Measurements from ENCODE around the gene CACNB2. TPM values are rescaled to one million over a fixed set of nuclear protein-coding genes. Genes with fewer than 3 reads are reported as not detected.

CACNB2 gene
- total and polyA plus RNA-seq, 12 donors = 4.3 to 82.3 (median 12.9) TPM

- Histone ChIP-seq H3K9me3 (replicated peaks in 1 of 3) (no peaks in the 10 kb centered on the region), H3K4me1 (replicated peaks in 1 of 2) (no peaks in the 10 kb centered on the region), H3K36me3 (replicated peaks in 1 of 2) (no peaks in the 10 kb centered on the region), H3K4me3 (no peak overlapping the region), H3K27ac (no peak overlapping the region), H3K27me3 (no peaks in the 10 kb centered on the region)
- TF ChIP-seq POLR2A (IDR thresholded peaks at IDR 0.05) (no peak), CTCF (IDR thresholded peaks at IDR 0.05) (no peak)
- WGBS, 4 donors = 55 to 75% (median 62%) methylated on average over 2 of the region's 2 CpGs
- intact Hi-C loops (cut with DNase I) = no loop called here
- no peak for DNase-seq
These were observed 42.7 kb upstream of the CACNB2 start for GRCh38 chr10:18097524-18097923.

GRCh38 chr10:18098201-18098600 lies 42.0 kb upstream of the CACNB2 start:
- no peak for DNase-seq
- WGBS, 4 donors = 78 to 86% (median 81%) methylated on average over 3 of the region's 3 CpGs

GRCh38 chr10:18099415-18099814 lies 40.8 kb upstream of the CACNB2 start:
- Histone ChIP-seq H3K4me1 (replicated peaks in 1 of 2) (no peaks in the 10 kb centered on the region), H3K9me3 (replicated peaks in 1 of 3) (no peaks in the 10 kb centered on the region), H3K27ac (no peak overlapping the region), H3K36me3 (replicated peaks in 1 of 2) (no peaks in the 10 kb centered on the region), H3K27me3 (no peaks in the 10 kb centered on the region), H3K4me3 (no peak overlapping the region)
- intact Hi-C loops (cut with DNase I) = no loop called here
- WGBS, 4 donors = 80 to 85% (median 83%) methylated on average over 3 of the region's 3 CpGs
- TF ChIP-seq POLR2A (IDR thresholded peaks at IDR 0.05) (no peak), CTCF (IDR thresholded peaks at IDR 0.05) (no peak)
- DNase-seq = no peak

More at GRCh38 chr10:18098201-18098600, 42.0 kb upstream of the CACNB2 start:
- H3K27ac ChIP-seq = no peak overlapping the region
- H3K27me3 ChIP-seq = no peaks in the 10 kb centered on the region
- intact Hi-C loops (cut with DNase I) = no loop called here
- no peaks in the 10 kb centered on the region for H3K36me3 ChIP-seq (replicated peaks in 1 of 2)
- TF ChIP-seq CTCF (IDR thresholded peaks at IDR 0.05) (no peak), POLR2A (IDR thresholded peaks at IDR 0.05) (no peak)
- no peaks in the 10 kb centered on the region for H3K4me1 ChIP-seq (replicated peaks in 1 of 2)
- no peaks in the 10 kb centered on the region for H3K9me3 ChIP-seq (replicated peaks in 1 of 3)
- H3K4me3 ChIP-seq = no peak overlapping the region

- no peaks in the 10 kb centered on the region for H3K27me3 ChIP-seq
- H3K4me1 ChIP-seq (replicated peaks in 1 of 2) = no peaks in the 10 kb centered on the region
- TF ChIP-seq CTCF (IDR thresholded peaks at IDR 0.05) (no peak), POLR2A (IDR thresholded peaks at IDR 0.05) (no peak)
- H3K9me3 ChIP-seq (replicated peaks in 1 of 3) = no peaks in the 10 kb centered on the region
- H3K4me3 ChIP-seq = no peak overlapping the region
- 38 to 60% (median 45%) methylated on average over 1 of the region's 1 CpG for WGBS, 4 donors
- H3K27ac ChIP-seq = no peak overlapping the region
- H3K36me3 ChIP-seq (replicated peaks in 1 of 2) = no peaks in the 10 kb centered on the region
- no peak for DNase-seq
- intact Hi-C loops (cut with DNase I) = loop anchor here in 1 of 2 donors (10.0 kb wide), 1 partner anchor 186 kb away; no protein-coding TSS in a partner anchor
These were observed 39.6 kb upstream of the CACNB2 start for GRCh38 chr10:18100669-18101068.

All from adrenal gland (tissue), 12 donors.